NB4 (cell line): Measurements from ENCODE around the gene SLC34A3.

Source experiments
- DNase-seq: peaks from one replicate; pipeline ENCODE4 v3.0.0; 2010; ENCODE audit warnings: low read depth
- H3K4me3 ChIP-seq: one replicate; pipeline ENCODE4 v1.5.1; 2011; ENCODE audit warnings: mild to moderate bottlenecking, low read depth, low read length, moderate library complexity
- MYC ChIP-seq: IDR thresholded peaks from 2 replicates; pipeline ENCODE4 v1.6.1; 2011; ENCODE audit warnings: low read depth, low read length
- POLR2A ChIP-seq: IDR thresholded peaks from 2 replicates; pipeline ENCODE4 v1.6.1; 2011; ENCODE audit warnings: mild to moderate bottlenecking; ENCODE audit not compliant: insufficient read length; ENCODE audit errors: extremely low read depth
- TF ChIP-seq, protein P1 (sequence below): IDR thresholded peaks from one replicate; pipeline ENCODE4 v1.5.1; 2012; ENCODE audit warnings: low read depth, low read length
- TF ChIP-seq, protein P2 (sequence below): IDR thresholded peaks from 2 replicates; pipeline ENCODE4 v1.6.1; 2011; ENCODE audit warnings: low read depth, low read length

The SLC34A3 gene

DNA sequence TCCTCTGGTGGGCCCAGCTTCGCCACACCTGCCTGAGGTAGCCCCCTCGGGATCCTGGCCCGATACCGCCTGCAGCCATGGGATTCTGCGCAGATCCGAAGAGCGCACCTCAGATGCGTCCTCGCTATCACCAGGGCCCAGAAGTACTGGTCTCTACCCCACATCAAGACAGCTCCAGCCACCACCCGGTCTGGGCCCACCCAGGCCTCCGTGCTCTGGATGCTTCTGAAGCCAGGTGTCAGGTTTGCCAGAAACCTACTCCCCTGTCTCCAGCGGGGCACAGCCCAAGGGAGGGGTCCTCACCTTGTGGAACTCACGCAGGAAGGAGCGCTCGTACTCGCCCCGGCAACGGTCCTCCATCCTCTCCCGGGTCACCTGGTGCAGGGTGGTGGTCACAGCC, 44.8 kb upstream of the SLC34A3 start:
- no peak for DNase-seq
- TF ChIP-seq, protein P1, sequence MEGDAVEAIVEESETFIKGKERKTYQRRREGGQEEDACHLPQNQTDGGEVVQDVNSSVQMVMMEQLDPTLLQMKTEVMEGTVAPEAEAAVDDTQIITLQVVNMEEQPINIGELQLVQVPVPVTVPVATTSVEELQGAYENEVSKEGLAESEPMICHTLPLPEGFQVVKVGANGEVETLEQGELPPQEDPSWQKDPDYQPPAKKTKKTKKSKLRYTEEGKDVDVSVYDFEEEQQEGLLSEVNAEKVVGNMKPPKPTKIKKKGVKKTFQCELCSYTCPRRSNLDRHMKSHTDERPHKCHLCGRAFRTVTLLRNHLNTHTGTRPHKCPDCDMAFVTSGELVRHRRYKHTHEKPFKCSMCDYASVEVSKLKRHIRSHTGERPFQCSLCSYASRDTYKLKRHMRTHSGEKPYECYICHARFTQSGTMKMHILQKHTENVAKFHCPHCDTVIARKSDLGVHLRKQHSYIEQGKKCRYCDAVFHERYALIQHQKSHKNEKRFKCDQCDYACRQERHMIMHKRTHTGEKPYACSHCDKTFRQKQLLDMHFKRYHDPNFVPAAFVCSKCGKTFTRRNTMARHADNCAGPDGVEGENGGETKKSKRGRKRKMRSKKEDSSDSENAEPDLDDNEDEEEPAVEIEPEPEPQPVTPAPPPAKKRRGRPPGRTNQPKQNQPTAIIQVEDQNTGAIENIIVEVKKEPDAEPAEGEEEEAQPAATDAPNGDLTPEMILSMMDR = no peak
- no peak for TF ChIP-seq POLR2A
- no peak overlapping the region for H3K4me3 ChIP-seq

DNA sequence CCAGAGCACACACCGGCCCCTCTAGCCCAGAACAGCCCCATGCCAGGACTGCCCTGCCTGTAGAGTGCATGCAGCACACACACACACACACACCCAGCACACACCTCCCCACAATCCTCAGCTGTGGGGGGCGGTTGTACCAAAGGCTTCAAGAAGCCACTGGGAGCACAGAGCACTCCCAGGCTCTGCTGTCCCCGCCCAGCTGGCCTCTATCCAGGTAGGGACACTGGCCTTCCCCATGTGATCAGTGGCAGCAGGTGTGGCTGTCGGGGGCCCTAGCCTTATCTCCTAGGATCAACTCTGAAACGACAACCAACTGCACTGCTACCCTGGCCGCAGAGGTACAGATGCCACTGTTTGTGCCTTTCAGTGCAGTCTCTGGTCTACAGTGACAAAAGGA, 44.3 kb upstream of the SLC34A3 start:
- TF ChIP-seq MYC (no peak), POLR2A (no peak)
- TF ChIP-seq, protein P2, sequence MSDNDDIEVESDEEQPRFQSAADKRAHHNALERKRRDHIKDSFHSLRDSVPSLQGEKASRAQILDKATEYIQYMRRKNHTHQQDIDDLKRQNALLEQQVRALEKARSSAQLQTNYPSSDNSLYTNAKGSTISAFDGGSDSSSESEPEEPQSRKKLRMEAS = no peak
- TF ChIP-seq, protein P1 = no peak
- no peak overlapping the region for H3K4me3 ChIP-seq
- no peak for DNase-seq

DNA sequence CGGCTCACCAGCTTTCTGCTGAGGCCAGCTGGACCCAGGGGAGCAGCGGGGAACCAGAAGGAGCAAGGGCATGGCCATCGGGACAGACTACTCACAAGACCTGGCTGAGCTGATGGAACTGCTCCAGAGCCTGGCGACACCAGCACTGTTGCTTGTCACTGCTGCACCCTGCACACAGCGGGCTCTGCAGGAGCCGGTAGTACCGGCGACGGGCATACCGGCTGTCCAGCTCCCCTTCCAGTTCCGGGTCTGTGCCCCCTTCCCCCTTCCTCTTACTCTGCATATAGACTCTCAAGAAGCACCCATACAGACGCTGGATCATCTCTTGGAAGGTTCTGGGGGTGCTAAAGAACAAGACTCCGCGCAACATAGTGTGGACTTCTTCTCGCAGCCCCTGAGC, 43.3 kb upstream of the SLC34A3 start:
- H3K4me3 ChIP-seq = peak overlapping the region; percentile 90
- DNase-seq = no peak
- TF ChIP-seq MYC (no peak), POLR2A (no peak)
- TF ChIP-seq, protein P2 = no peak
- TF ChIP-seq, protein P1 = no peak

DNA sequence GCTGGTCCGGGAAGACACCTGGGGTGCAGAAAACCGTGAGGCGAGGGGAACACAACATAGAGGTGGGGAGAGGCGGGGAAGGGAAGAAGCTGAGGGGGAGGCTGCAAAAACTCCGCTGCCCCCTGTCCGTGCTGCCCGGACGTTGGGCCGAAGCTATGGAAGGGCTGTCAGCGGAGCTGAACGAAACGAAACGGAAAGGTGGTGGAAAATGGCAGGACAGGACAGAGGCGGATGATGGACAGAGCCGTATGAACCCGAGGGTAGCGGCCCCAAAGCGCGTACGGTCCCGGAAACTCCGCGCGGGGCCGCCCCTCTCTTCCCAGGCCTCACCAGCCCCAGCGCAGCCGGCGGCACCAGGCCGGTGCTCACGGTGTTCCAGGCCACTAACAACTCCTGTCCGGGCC, 42.6 kb upstream of the SLC34A3 start:
- DNase-seq = no peak
- TF ChIP-seq, protein P2 = no peak
- no peak for TF ChIP-seq POLR2A
- peak overlapping the region; percentile 90 for H3K4me3 ChIP-seq

DNA sequence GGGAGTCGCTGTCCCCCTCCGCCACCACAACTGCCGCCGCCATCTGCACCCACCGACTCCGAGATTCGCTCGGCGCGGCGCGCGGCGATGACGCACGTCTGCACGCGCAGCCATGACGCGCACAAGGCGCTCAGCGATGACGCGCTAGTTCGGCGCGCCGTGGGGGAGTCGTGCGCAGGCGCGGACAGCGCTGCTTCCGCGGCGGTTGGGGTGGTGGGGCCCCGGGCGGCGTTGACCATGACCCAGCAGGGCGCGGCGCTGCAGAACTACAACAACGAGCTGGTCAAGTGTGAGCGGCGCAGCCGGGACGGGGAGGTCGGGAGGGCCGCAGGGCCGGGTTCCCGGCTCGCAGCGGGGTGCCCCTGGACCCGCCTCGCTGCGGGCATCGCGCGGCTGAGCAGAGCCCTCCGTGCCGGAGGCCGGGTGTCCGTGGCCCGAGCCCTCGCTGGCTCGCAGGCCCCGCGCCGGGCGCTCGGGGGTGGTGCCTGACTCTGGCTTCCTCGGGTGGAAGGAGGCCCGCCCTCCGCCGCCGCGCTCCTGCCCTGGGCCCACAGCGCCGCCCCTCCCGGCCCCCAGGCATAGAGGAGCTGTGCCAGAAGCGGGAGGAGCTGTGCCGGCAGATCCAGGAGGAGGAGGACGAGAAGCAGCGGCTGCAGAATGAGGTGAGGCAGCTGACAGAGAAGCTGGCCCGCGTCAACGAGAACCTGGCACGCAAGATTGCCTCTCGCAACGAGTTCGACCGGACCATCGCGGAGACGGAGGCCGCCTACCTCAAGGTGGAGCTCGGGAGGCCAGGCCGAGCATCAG, 42.0 kb upstream of the SLC34A3 start, which contains the start of the genes ANAPC2 and SSNA1:
ANAPC2 (minus strand) TSS at position 71 of the 807 bp plus-strand sequence; CDS start at position 43, 28 bp downstream.
SSNA1 (plus strand) TSS at position 187 of the 807 bp plus-strand sequence; CDS start at position 238, 51 bp downstream.
- TF ChIP-seq MYC (peak; percentile 68), POLR2A (peak; percentile 73)
- TF ChIP-seq, protein P2 = peak; percentile 67
- TF ChIP-seq, protein P1 = peak; percentile 35
- peak within 1 kb of the TSS; percentile 90 for H3K4me3 ChIP-seq
- peak; percentile 95 for DNase-seq

DNA sequence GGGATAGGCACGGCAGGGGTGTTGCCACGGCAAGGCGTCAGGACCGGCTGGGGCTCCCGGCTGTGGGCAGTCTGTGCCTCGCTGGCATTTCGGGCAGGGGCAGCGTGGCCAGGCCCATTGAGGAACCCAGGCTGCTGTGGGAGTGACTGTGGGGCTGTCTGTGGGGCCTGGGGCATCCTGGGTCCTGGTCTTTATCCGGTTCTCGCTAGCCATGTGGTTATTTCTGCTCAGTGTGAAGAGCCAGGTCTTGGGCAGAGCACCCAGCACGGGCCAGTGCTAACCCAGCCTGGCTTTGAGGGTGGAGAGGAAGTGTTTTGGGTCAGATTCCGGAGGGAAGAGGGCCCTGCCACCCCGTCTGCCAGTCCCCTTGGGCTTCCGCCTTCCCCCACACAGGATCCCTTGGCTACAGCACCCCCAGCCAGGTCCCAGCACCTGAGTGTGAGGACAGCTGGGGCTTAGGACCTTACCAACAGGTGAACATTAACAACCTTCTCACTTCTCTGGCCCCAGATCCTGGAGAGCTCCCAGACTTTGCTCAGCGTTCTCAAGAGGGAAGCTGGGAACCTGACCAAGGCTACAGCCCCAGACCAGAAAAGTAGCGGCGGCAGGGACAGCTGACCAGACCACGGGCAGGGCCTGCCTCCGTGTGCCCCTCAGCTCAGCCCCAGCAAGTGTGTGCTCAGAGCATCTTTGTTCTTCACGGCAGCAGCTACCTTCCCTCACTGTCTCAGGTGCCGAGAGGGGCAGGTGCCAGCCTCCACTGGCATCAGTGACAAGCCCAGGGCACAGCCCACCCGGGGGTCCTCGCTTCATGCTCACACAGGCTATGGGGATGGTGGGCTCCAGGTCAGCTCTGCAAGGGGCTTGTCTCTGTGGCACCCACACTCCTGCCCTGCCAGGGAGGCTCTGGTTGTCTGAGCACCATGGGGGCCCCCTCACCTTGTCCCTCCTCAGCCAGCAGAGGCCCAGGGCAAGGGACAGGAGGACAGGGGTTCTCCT, 41.1 kb upstream of the SLC34A3 start:
- TF ChIP-seq, protein P1 = no peak
- TF ChIP-seq POLR2A = no peak
- TF ChIP-seq, protein P2 = no peak
- no peak for TF ChIP-seq MYC
- peak overlapping the region; percentile 90 for H3K4me3 ChIP-seq
- no peak for DNase-seq
